Esophagus (tissue), 2 donors: ENCODE data around the gene RIF1. TPM values are rescaled to one million over a fixed set of nuclear protein-coding genes. Genes with fewer than 3 reads are reported as not detected.

Source experiments
- H3K27ac ChIP-seq, 2 donors: one replicate each; pipeline ENCODE4 v1.5.1; 2013; ENCODE audit warnings: low read depth in 2 of 2, mild to moderate bottlenecking in 2 of 2, inconsistent platforms in 1 of 2, low read length in 1 of 2, moderate library complexity in 1 of 2
- H3K27me3 ChIP-seq, 2 donors: one replicate each; pipeline ENCODE4 v1.6.1; 2013; ENCODE audit warnings: low read length in 2 of 2, control low read depth in 1 of 2, mild to moderate bottlenecking in 1 of 2; ENCODE audit not compliant: insufficient read depth in 2 of 2, control insufficient read depth in 1 of 2
- H3K36me3 ChIP-seq, 2 donors: one replicate each; pipeline ENCODE4 v1.6.1; 2013; ENCODE audit warnings: low read length in 1 of 2; ENCODE audit not compliant: control insufficient read depth in 2 of 2, insufficient read depth in 2 of 2
- H3K4me1 ChIP-seq, 2 donors: one replicate each; pipeline ENCODE4 v1.6.1; 2013; ENCODE audit warnings: low read length in 1 of 2; ENCODE audit not compliant: control insufficient read depth in 2 of 2, insufficient read depth in 2 of 2
- H3K4me3 ChIP-seq, 2 donors: one replicate each; pipeline ENCODE4 v1.5.1; 2013; ENCODE audit warnings: low read length in 2 of 2, mild to moderate bottlenecking in 2 of 2, low read depth in 1 of 2, moderate library complexity in 1 of 2
- H3K9me3 ChIP-seq, 2 donors: one replicate each; pipeline ENCODE4 v1.6.1; 2013; ENCODE audit warnings: mild to moderate bottlenecking in 2 of 2, low read depth in 1 of 2, low read length in 1 of 2, moderate library complexity in 1 of 2; ENCODE audit not compliant: control insufficient read depth in 2 of 2, insufficient read depth in 1 of 2
- WGBS, 2 donors: extraction: QIAGEN DNeasy Blood & Tissue Kit; methylation state at CpG; one replicate each; pipeline ENCODE4 v1.1.7; 2013; 5-methylcytosine and 5-hydroxymethylcytosine counted together
- polyA plus RNA-seq, 2 donors: library from polyadenylated mRNA; stranded (reverse); fragments of 200-250 nt; gene quantifications; one replicate each; pipeline ENCODE4 v1.2.3, GENCODE V29; 2013
- donor health status: healthy with polysubstance abuse.
- donor health status: Bipolar disorder and iron deficiency.

The RIF1 gene
- polyA plus RNA-seq, 2 donors: 2.7 to 3.1 TPM

GRCh38 chr2:151465771-151466170, 56.1 kb downstream of the RIF1 start:
- no peaks in the 10 kb centered on the region for H3K9me3 ChIP-seq
- H3K4me3 ChIP-seq: no peak overlapping the region
- peaks cover 9 to 14% of the 10 kb centered on the region in 2 donors for H3K36me3 ChIP-seq
- no peaks in the 10 kb centered on the region for H3K27me3 ChIP-seq
- H3K27ac ChIP-seq: no peak overlapping the region
- 98 to 99% methylated on average over 3 of the region's 3 CpGs for WGBS, 2 donors
- no peaks in the 10 kb centered on the region for H3K4me1 ChIP-seq

DNA sequence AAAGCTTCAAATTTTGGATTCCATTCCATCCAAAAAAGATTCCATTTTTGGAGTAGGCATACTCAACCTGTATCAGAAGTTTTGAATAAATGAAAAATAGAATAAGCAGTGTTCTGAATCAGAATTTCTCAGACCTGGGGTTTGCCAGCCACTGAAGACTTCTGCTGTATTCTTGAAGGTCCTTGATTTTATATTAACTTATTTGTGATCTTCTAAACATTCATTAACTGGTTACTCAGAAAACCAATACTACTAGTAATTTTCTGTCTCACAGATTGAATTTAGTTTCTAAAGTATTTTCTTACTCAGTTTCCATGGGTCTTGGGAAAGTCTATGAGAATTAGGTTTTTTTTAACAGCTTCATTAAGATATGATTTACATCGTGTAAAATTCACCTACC, 60.9 kb downstream of the RIF1 start:
- Histone ChIP-seq H3K4me1 (no peaks in the 10 kb centered on the region), H3K27me3 (no peaks in the 10 kb centered on the region), H3K36me3 (peaks cover 7% of the 10 kb centered on the region in 2 donors), H3K27ac (no peak overlapping the region), H3K9me3 (no peaks in the 10 kb centered on the region), H3K4me3 (no peak overlapping the region)
- WGBS, 2 donors: 96 to 100% methylated on average over 1 of the region's 1 CpG

DNA sequence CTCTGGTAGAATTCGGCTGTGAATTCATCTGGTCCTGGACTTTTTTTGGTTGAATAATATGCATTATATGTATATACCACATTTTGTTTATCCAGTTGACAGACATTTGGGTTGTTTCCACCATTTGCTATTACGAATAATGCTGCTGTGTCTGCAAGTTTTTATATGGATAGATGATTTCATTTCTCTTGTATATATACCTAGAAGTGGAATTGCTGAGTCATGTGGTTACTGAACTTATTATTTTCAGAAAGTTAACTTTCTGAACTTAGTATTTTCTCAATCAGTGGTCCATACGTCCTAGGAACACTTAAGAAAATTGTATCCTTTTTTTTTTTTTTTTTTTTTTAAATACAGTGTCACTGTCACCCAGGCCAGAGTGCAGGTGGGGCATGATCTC, 63.3 kb downstream of the RIF1 start:
- Histone ChIP-seq H3K4me3 (no peak overlapping the region), H3K27ac (no peak overlapping the region), H3K4me1 (no peaks in the 10 kb centered on the region), H3K36me3 (peaks cover 3 to 7% of the 10 kb centered on the region in 2 donors), H3K27me3 (no peaks in the 10 kb centered on the region), H3K9me3 (no peaks in the 10 kb centered on the region)
- 84% methylated on average over 3 of the region's 3 CpGs for WGBS, 2 donors

GRCh38 chr2:151475071-151475470, 65.4 kb downstream of the RIF1 start:
- H3K4me3 ChIP-seq: no peak overlapping the region
- WGBS, 2 donors: 73 to 76% methylated on average over 2 of the region's 2 CpGs
- peaks cover 0 to 3% of the 10 kb centered on the region in 2 donors for H3K36me3 ChIP-seq
- H3K4me1 ChIP-seq: no peaks in the 10 kb centered on the region
- H3K27ac ChIP-seq: no peak overlapping the region
- no peaks in the 10 kb centered on the region for H3K27me3 ChIP-seq
- H3K9me3 ChIP-seq: no peaks in the 10 kb centered on the region

DNA sequence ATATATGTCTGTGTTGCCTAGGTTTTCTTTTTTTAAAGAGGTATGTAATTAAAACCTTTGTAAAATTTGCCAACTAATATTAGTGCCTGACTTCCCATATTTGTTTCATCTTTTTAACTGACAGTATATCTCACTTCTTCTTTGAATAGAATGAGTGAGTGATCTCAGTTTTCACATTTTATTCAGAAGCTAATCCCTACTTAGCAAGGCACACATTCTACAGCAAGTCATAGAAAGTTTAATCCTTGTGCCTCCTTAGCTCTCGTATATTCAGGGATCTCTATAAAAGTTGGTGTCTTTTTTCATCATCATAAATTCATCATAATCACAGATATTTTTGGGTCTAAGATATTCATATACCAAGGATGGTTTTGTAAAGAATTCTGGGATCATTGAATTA, 66.6 kb downstream of the RIF1 start:
- no peaks in the 10 kb centered on the region for H3K4me1 ChIP-seq
- H3K27me3 ChIP-seq: no peaks in the 10 kb centered on the region
- H3K27ac ChIP-seq: no peak overlapping the region
- H3K9me3 ChIP-seq: no peaks in the 10 kb centered on the region
- no peak overlapping the region for H3K4me3 ChIP-seq
- 63 to 64% methylated on average over 1 of the region's 1 CpG for WGBS, 2 donors
- H3K36me3 ChIP-seq: peaks cover 2 to 3% of the 10 kb centered on the region in 2 donors

DNA sequence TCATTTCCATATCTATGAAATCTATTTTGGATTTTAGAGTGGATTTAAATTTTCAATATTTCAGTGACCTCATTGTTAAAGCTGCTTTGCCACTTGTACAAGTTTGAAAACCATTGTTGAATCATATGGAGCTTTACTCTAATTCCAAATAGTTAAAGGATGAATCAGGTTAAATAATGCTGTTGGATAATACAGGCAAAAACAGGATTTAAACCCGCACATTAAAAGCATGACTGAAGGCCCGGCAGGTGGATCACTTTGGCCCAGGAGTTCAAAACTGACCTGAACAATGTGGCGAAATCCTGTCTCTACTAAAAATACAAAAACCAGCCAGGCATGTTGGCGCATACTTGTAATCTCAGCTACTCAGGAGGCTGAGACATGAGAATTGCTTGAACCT, 68.3 kb downstream of the RIF1 start:
- Histone ChIP-seq H3K36me3 (peaks cover 2 to 3% of the 10 kb centered on the region in 2 donors), H3K9me3 (no peaks in the 10 kb centered on the region), H3K4me1 (no peaks in the 10 kb centered on the region), H3K4me3 (no peak overlapping the region), H3K27ac (peak overlapping the region in 1 of 2 donors; percentile 41), H3K27me3 (no peaks in the 10 kb centered on the region)
- WGBS, 2 donors: 82 to 94% methylated on average over 4 of the region's 4 CpGs

DNA sequence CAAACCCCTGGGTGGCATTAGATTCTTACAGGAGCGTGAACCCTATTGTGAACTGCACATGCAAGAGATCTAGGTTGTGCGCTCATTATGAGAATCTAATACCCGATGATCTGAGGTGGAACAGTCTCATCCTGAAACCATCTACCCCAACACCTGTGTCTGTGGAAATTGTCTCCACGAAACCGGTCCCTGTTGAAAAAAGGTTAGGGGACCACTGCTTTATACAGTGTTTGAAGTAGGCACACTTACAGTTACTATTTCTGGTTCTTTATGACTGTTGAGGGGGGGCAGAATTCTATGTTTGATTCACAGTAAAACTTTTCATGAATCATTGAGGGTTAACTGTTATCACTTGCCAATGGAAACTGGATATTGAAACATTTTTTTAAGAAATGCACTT, 72.0 kb downstream of the RIF1 start:
- Histone ChIP-seq H3K9me3 (no peaks in the 10 kb centered on the region), H3K4me1 (no peaks in the 10 kb centered on the region), H3K4me3 (no peak overlapping the region), H3K27me3 (no peaks in the 10 kb centered on the region), H3K36me3 (peaks cover 0 to 2% of the 10 kb centered on the region in 2 donors), H3K27ac (no peak overlapping the region)
- WGBS, 2 donors: 90 to 93% methylated on average over 5 of the region's 5 CpGs

DNA sequence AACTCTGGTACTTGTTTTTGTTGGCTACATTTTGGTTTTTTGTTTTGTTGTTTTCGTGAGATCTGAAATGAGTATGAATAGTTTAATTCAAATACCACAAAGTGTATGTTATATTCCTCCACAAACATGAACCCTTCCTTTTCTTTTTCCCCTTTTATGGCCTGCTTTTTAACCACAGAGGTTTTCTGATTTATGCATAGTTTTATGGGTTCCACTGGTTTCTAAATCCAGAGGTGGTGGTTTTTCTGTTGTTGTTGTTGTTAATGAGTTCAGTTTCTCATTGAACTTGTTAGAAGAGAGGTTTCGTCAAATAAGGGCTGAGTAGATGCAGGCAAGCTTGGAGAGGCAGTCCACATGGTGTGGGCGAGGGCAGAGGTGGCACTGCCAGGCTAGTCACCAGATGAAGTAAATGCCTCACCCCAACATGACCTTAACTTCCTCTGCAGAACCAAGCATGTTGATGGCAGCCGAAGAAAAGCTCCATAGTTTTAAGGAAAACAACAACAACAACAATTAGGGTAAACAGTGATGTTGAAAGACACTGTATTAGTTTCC, 72.5 kb downstream of the RIF1 start:
- Histone ChIP-seq H3K27me3 (no peaks in the 10 kb centered on the region), H3K9me3 (no peaks in the 10 kb centered on the region), H3K36me3 (peaks cover 0 to 2% of the 10 kb centered on the region in 2 donors), H3K4me3 (no peak overlapping the region), H3K27ac (no peak overlapping the region), H3K4me1 (no peaks in the 10 kb centered on the region)
- WGBS, 2 donors: 91 to 94% methylated on average over 4 of the region's 4 CpGs

- no peak overlapping the region for H3K27ac ChIP-seq
- 93 to 97% methylated on average over 6 of the region's 6 CpGs for WGBS, 2 donors
These were observed 73.8 kb downstream of the RIF1 start for GRCh38 chr2:151483546-151483945.

DNA sequence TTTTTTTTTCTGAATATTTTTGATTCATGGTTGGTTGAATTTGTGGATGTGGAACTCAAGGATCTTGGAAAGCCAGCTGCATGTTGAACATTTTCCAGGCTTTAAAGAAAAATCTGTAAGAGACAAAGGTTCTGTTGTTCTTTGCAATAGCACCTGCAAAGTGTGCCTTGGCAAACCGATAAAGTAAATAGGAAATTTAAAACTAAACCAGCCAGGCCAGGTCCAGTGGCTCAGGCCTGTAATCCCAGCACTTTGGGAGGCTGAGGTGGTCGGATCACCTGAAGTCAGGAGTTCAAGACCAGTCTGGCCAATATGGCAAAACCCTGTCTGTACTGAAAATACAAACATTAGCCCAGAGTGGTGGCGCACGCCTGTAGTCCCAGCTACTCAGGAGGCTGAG, 74.4 kb downstream of the RIF1 start:
- Histone ChIP-seq H3K27ac (no peak overlapping the region), H3K4me3 (no peak overlapping the region), H3K27me3 (no peaks in the 10 kb centered on the region), H3K36me3 (peaks cover 0 to 2% of the 10 kb centered on the region in 2 donors), H3K9me3 (no peaks in the 10 kb centered on the region), H3K4me1 (no peaks in the 10 kb centered on the region)
- WGBS, 2 donors: 82 to 93% methylated on average over 4 of the region's 4 CpGs

More at GRCh38 chr2:151483546-151483945, 73.8 kb downstream of the RIF1 start:
- Histone ChIP-seq H3K4me1 (no peaks in the 10 kb centered on the region), H3K4me3 (no peak overlapping the region), H3K36me3 (peaks cover 0 to 2% of the 10 kb centered on the region in 2 donors), H3K9me3 (no peaks in the 10 kb centered on the region), H3K27me3 (no peaks in the 10 kb centered on the region)
